ENCODE data around the gene ST13.
A peak's percentile ranks its signal among the peaks of the same experiment; 100 is the strongest.

ST13 gene

GRCh38 chr22:40797427-40797826 is 59.0 kb downstream of the ST13 start (continued):
- TF ChIP-seq ZNF629 (tag by site-specific recombination; IDR thresholded peaks at IDR 0.05) = peak; percentile 74
- peak; percentile 79 for TF ChIP-seq BCL6B (tag by site-specific recombination; IDR thresholded peaks at IDR 0.05)
- peak; percentile 39; the same call in 1 of the 2 replicates for TF ChIP-seq ZBTB17 (tag by site-specific recombination; IDR thresholded peaks at IDR 0.05)
- peak; percentile 58 for TF ChIP-seq KLF8 (tag by site-specific recombination; IDR thresholded peaks at IDR 0.05)
- no peak for TF ChIP-seq KLF1 (tag by site-specific recombination; IDR thresholded peaks at IDR 0.05)
- no peak for TF ChIP-seq KLF10 (tag by site-specific recombination; IDR thresholded peaks at IDR 0.05)
- 0 out of 2 replicates have a peak, but pooled peaks have one; percentile 66 for TF ChIP-seq BCL11A (tag by site-specific recombination; IDR thresholded peaks at IDR 0.05; ENCODE audit: low read depth)
- TF ChIP-seq ZNF416 (tag by site-specific recombination; IDR thresholded peaks at IDR 0.05) = no peak
- TF ChIP-seq ZNF394 (tag by site-specific recombination; IDR thresholded peaks at IDR 0.05; ENCODE audit: borderline replicate concordance) = peak; percentile 40
- no peak for TF ChIP-seq ZNF184 (tag by site-specific recombination; IDR thresholded peaks at IDR 0.05)
- TF ChIP-seq SP7 (tag by site-specific recombination; IDR thresholded peaks at IDR 0.05) = peak; percentile 70
- TF ChIP-seq ZNF366 (tag by site-specific recombination; conservative IDR thresholded peaks at IDR 0.05) = peak; percentile 85
- TF ChIP-seq, protein P1, sequence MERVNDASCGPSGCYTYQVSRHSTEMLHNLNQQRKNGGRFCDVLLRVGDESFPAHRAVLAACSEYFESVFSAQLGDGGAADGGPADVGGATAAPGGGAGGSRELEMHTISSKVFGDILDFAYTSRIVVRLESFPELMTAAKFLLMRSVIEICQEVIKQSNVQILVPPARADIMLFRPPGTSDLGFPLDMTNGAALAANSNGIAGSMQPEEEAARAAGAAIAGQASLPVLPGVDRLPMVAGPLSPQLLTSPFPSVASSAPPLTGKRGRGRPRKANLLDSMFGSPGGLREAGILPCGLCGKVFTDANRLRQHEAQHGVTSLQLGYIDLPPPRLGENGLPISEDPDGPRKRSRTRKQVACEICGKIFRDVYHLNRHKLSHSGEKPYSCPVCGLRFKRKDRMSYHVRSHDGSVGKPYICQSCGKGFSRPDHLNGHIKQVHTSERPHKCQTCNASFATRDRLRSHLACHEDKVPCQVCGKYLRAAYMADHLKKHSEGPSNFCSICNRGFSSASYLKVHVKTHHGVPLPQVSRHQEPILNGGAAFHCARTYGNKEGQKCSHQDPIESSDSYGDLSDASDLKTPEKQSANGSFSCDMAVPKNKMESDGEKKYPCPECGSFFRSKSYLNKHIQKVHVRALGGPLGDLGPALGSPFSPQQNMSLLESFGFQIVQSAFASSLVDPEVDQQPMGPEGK (tag by site-specific recombination; IDR thresholded peaks at IDR 0.05) = peak; percentile 28; the same call in 1 of the 2 replicates
- TF ChIP-seq PRDM6 (tag by site-specific recombination; IDR thresholded peaks at IDR 0.05) = peak; percentile 56
- no peak for TF ChIP-seq ZNF561 (tag by site-specific recombination; IDR thresholded peaks at IDR 0.05; ENCODE audit: borderline replicate concordance)
- no peak for TF ChIP-seq ZFP69B (tag by site-specific recombination; IDR thresholded peaks at IDR 0.05)
- TF ChIP-seq ZNF558 (tag by site-specific recombination; IDR thresholded peaks at IDR 0.05) = peak; percentile 42
- TF ChIP-seq, protein P2, sequence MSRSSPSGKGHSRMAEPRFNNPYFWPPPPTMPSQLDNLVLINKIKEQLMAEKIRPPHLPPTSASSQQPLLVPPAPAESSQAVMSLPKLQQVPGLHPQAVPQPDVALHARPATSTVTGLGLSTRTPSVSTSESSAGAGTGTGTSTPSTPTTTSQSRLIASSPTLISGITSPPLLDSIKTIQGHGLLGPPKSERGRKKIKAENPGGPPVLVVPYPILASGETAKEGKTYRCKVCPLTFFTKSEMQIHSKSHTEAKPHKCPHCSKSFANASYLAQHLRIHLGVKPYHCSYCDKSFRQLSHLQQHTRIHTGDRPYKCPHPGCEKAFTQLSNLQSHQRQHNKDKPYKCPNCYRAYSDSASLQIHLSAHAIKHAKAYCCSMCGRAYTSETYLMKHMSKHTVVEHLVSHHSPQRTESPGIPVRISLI (tag by site-specific recombination; IDR thresholded peaks at IDR 0.05) = peak; percentile 77
- TF ChIP-seq ZBTB6 (tag by site-specific recombination; IDR thresholded peaks at IDR 0.05) = no peak
- no peak for TF ChIP-seq SCRT2 (tag by site-specific recombination; IDR thresholded peaks at IDR 0.05)

DNA sequence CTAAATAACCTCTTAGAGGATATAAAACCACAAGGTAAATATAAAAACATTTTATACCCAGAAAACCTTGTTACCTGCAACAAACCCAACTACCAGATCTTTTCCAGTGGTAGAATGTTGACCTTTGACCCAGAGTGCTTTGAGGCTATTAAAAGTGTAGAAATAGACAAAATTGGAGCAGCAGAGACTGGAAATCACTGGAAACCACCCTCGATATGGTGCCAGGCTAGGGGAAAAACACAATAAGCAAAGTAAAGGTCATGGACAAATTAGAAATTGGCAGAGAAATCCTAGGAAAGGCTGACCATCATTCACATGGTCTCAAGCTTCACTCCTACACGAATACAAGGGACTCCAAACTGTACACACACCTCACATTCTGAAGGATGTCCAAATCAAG is 64.0 kb downstream of the ST13 start:
- ChIA-PET POLR2A (no interaction called here), CTCF (interaction anchor here (0.5 to 0.6 kb wide), 3 partner anchors 9 to 129 kb away, joined by 3 read pairs; no protein-coding TSS in a partner anchor)
- no peaks in the 10 kb centered on the region for H3K9me3 ChIP-seq (ENCODE audit: control insufficient read depth, insufficient read depth, low read depth, low read length)
- no peak overlapping the region for H3K27ac ChIP-seq (ENCODE audit: extremely low read depth, low read depth, low read length)
- peaks cover 6% of the 10 kb centered on the region for H3K4me1 ChIP-seq (ENCODE audit: control insufficient read depth, insufficient read depth, low read length)
- H3K4me3 ChIP-seq (ENCODE audit: low read depth, low read length) = no peak overlapping the region
- H3K36me3 ChIP-seq (ENCODE audit: control insufficient read depth in 2 of 2, insufficient read depth in 1 of 2, low read length in 2 of 2) = peaks cover 40 to 47% of the 10 kb centered on the region in 2 experiments
- TF ChIP-seq ZSCAN18 (tag by site-specific recombination; IDR thresholded peaks at IDR 0.05) (no peak), EGR2 (tag by site-specific recombination; IDR thresholded peaks at IDR 0.05; ENCODE audit: low read depth) (no peak), BCL6B (tag by site-specific recombination; IDR thresholded peaks at IDR 0.05) (no peak), ZNF660 (tag by site-specific recombination; IDR thresholded peaks at IDR 0.05) (no peak), ZNF624 (tag by site-specific recombination; IDR thresholded peaks at IDR 0.05) (no peak)

All from HEK293 (cell line).